Naive thymus-derived CD4-positive, alpha-beta T cell (primary cell): ENCODE data around the gene SLC6A9. TPM values are rescaled to one million over a fixed set of nuclear protein-coding genes. Genes with fewer than 3 reads are reported as not detected.

Experiments used
- ATAC-seq: fragments of 150-1000 bp; cut with Tn5 transposase; 2 replicates; pipeline ENCODE4 v1.10.0; 2021; ENCODE audit warnings: mild to moderate bottlenecking, moderate library complexity
- CTCF ChIA-PET: fragments of 350-600 bp; sonication (Branson Sonifier 250); formaldehyde crosslinking; loops from one replicate; lab custom pipeline; 2021; ENCODE audit warnings: antibody characterized with exemption; lab: Charles Lee
- POLR2A ChIA-PET: fragments of 350-600 bp; sonication (Branson Sonifier 250); formaldehyde crosslinking; loops from one replicate; lab custom pipeline; 2021; ENCODE audit warnings: antibody characterized with exemption, inconsistent platforms; lab: Charles Lee
- DNase-seq, 9 donors: peaks; one replicate each; pipeline versions ENCODE4 v3.0.0 to v3.0.0-alpha.2; 2020 to 2022; ENCODE audit warnings: mixed read lengths in 1 of 9
- H3K27ac ChIP-seq: one replicate; pipeline ENCODE4 v1.7.0; 2013; ENCODE audit warnings: mild to moderate bottlenecking, low read depth, low read length, moderate library complexity
- H3K27me3 ChIP-seq, 2 donors: one replicate each; pipeline ENCODE4 v1.7.0; 2013; ENCODE audit warnings: low read length in 2 of 2, mild to moderate bottlenecking in 2 of 2, moderate library complexity in 2 of 2; ENCODE audit not compliant: control insufficient read depth in 2 of 2, insufficient read depth in 2 of 2
- H3K36me3 ChIP-seq, 3 experiments: 1 replicate in 2 of 3; 2 replicates in 1 of 3; pipeline ENCODE4 v1.7.0; 2013; ENCODE audit warnings: low read length in 3 of 3, mild to moderate bottlenecking in 3 of 3, moderate library complexity in 1 of 3; ENCODE audit not compliant: insufficient read depth in 3 of 3, control insufficient read depth in 2 of 3
- H3K4me1 ChIP-seq, 2 donors: one replicate each; pipeline ENCODE4 v1.7.0; 2013; ENCODE audit warnings: low read length in 2 of 2, mild to moderate bottlenecking in 2 of 2, moderate library complexity in 1 of 2; ENCODE audit not compliant: control insufficient read depth in 2 of 2, insufficient read depth in 2 of 2
- H3K4me3 ChIP-seq: 2 replicates; pipeline ENCODE4 v1.7.0; 2013; ENCODE audit warnings: mild to moderate bottlenecking, low read length
- H3K9me3 ChIP-seq, 3 experiments: 1 replicate in 2 of 3; 2 replicates in 1 of 3; pipeline ENCODE4 v1.7.0; 2013; ENCODE audit warnings: low read length in 3 of 3; ENCODE audit not compliant: control insufficient read depth in 2 of 3
- H3K27ac Mint-ChIP-seq, 9 donors: one replicate each; pipeline ENCODE4 v1.8.0; 2020 to 2022; ENCODE audit warnings: mixed read lengths in 9 of 9, mild to moderate bottlenecking in 8 of 9, moderate library complexity in 5 of 9, inconsistent platforms in 2 of 9
- H3K27me3 Mint-ChIP-seq, 5 donors: one replicate each; pipeline ENCODE4 v1.8.0; 2021 to 2022; ENCODE audit warnings: mixed read lengths in 5 of 5, mild to moderate bottlenecking in 1 of 5
- H3K36me3 Mint-ChIP-seq, 5 donors: one replicate each; pipeline ENCODE4 v1.8.0; 2020 to 2022; ENCODE audit warnings: mixed read lengths in 5 of 5, mild to moderate bottlenecking in 3 of 5, inconsistent platforms in 1 of 5
- H3K4me1 Mint-ChIP-seq, 7 donors: one replicate each; pipeline ENCODE4 v1.8.0; 2020 to 2022; ENCODE audit warnings: mixed read lengths in 7 of 7, mild to moderate bottlenecking in 3 of 7, inconsistent platforms in 1 of 7
- H3K4me3 Mint-ChIP-seq, 10 donors: one replicate each; pipeline ENCODE4 v1.8.0; 2020 to 2022; ENCODE audit warnings: mild to moderate bottlenecking in 10 of 10, mixed read lengths in 10 of 10, moderate library complexity in 6 of 10, inconsistent platforms in 2 of 10
- H3K9me3 Mint-ChIP-seq, 11 donors: one replicate each; pipeline ENCODE4 v1.8.0; 2020 to 2022; ENCODE audit warnings: mixed read lengths in 11 of 11, mild to moderate bottlenecking in 4 of 11, inconsistent platforms in 1 of 11, moderate library complexity in 1 of 11
- intact Hi-C, 2 donors: fragments of 100-400 bp; cut with micrococcal nuclease; formaldehyde crosslinking; loops; one replicate each; pipeline ENCODE4 v1.15.1; 2023
- polyA plus RNA-seq, 2 donors: library from polyadenylated mRNA; unstranded; fragments of 300-500 nt; fragmentation: Illumina TruSeq; gene quantifications; one replicate each; pipeline ENCODE4 v1.2.3, GENCODE V29; 2021
- total RNA-seq, 6 experiments: library from RNA in 5 of 6; stranded (reverse) in 5 of 6; gene quantifications; 1 replicate in 5 of 6; 2 replicates in 1 of 6; pipeline ENCODE4 v1.2.3 and lab custom pipeline; 2021 to 2026

The SLC6A9 gene
- total and polyA plus RNA-seq, 7 experiments from 2014 or later: 0.26 to 5.0 (median 0.49) TPM; not detected in 2

DNA sequence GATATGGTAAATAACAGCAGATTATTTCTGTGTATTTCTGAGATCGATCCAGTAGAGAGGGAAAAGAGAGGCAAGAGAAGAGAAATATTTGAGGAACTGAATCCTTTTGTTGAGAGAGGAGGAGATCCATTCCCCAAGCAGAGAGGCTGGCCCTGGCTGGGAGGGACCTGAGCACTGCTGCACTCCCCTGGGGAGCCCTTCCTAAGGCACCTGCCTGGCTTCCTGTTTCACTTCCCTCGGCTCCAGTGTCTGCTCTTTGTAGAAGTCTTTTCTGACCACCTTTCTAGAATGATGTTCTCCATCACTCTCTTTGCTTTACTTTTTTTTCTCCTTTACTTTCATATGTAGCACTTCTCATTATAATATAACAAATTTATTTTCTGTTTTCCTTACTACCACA is 42.3 kb upstream of the SLC6A9 start:
- ChIA-PET POLR2A (no interaction called here), CTCF (no interaction called here)
- Histone ChIP-seq H3K4me1 (no peaks in the 10 kb centered on the region), H3K9me3 (no peaks in the 10 kb centered on the region), H3K27me3 (no peaks in the 10 kb centered on the region), H3K27ac (no peak overlapping the region), H3K36me3 (no peaks in the 10 kb centered on the region), H3K4me3 (no peak overlapping the region)
- Mint-ChIP-seq H3K4me3 (no peak overlapping the region), H3K9me3 (peaks cover 0 to 3% (median 0%) of the 10 kb centered on the region in 11 donors), H3K36me3 (no peaks in the 10 kb centered on the region), H3K27me3 (peaks cover 21 to 37% (median 34%) of the 10 kb centered on the region in 5 donors), H3K27ac (no peak overlapping the region), H3K4me1 (peaks cover 0 to 13% (median 0%) of the 10 kb centered on the region in 7 donors)
- intact Hi-C loops: no loop called here
- ATAC-seq: no peak
- no peak for DNase-seq

GRCh38 chr1:44072821-44073220 is 41.6 kb upstream of the SLC6A9 start:
- Histone ChIP-seq H3K4me1 (no peaks in the 10 kb centered on the region), H3K9me3 (no peaks in the 10 kb centered on the region), H3K27me3 (no peaks in the 10 kb centered on the region), H3K27ac (no peak overlapping the region), H3K36me3 (no peaks in the 10 kb centered on the region), H3K4me3 (no peak overlapping the region)
- H3K4me3 Mint-ChIP-seq: no peak overlapping the region
- DNase-seq (no peak), ATAC-seq (no peak)
- no peak overlapping the region for H3K27ac Mint-ChIP-seq
- H3K36me3 Mint-ChIP-seq: no peaks in the 10 kb centered on the region
- intact Hi-C loops: no loop called here
- peaks cover 0 to 3% (median 0%) of the 10 kb centered on the region in 11 donors for H3K9me3 Mint-ChIP-seq
- H3K4me1 Mint-ChIP-seq: peaks cover 0 to 13% (median 0%) of the 10 kb centered on the region in 7 donors
- CTCF ChIA-PET: no interaction called here
- POLR2A ChIA-PET: no interaction called here
- H3K27me3 Mint-ChIP-seq: peaks cover 21 to 37% (median 36%) of the 10 kb centered on the region in 5 donors

DNA sequence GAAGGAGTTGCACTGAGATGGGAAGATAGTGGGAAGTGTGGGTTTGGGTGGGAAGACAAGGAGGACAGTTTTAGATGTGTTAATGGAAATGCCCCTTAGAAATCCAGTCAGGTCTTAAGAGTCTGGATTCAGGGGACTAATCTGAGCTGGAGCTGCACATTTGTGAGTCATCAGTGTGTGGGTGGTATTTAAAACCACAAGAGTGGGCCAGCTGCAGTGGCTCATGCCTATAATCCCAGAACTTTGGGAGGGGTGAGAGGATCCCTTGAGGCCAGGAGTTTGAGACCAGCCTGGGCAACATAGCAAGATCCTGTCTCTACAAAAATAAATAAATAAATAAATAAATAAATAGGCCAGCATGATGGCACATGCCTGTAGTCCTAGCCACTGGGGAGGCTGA is 40.9 kb upstream of the SLC6A9 start:
- H3K27ac Mint-ChIP-seq: no peak overlapping the region
- DNase-seq (no peak), ATAC-seq (no peak)
- Histone ChIP-seq H3K36me3 (no peaks in the 10 kb centered on the region), H3K4me3 (no peak overlapping the region), H3K27ac (no peak overlapping the region), H3K9me3 (no peaks in the 10 kb centered on the region), H3K27me3 (no peaks in the 10 kb centered on the region), H3K4me1 (no peaks in the 10 kb centered on the region)
- H3K4me1 Mint-ChIP-seq: peaks cover 0 to 15% (median 0%) of the 10 kb centered on the region in 7 donors
- H3K27me3 Mint-ChIP-seq: peaks cover 25 to 41% (median 37%) of the 10 kb centered on the region in 5 donors
- CTCF ChIA-PET: no interaction called here
- intact Hi-C loops: no loop called here
- no peak overlapping the region for H3K4me3 Mint-ChIP-seq
- POLR2A ChIA-PET: no interaction called here
- peaks cover 0 to 3% (median 0%) of the 10 kb centered on the region in 11 donors for H3K9me3 Mint-ChIP-seq
- H3K36me3 Mint-ChIP-seq: no peaks in the 10 kb centered on the region

- ChIA-PET CTCF (no interaction called here), POLR2A (no interaction called here)
- no peak overlapping the region for H3K27ac Mint-ChIP-seq
Observed at GRCh38 chr1:44071461-44071860, 40.2 kb upstream of the SLC6A9 start.

DNA sequence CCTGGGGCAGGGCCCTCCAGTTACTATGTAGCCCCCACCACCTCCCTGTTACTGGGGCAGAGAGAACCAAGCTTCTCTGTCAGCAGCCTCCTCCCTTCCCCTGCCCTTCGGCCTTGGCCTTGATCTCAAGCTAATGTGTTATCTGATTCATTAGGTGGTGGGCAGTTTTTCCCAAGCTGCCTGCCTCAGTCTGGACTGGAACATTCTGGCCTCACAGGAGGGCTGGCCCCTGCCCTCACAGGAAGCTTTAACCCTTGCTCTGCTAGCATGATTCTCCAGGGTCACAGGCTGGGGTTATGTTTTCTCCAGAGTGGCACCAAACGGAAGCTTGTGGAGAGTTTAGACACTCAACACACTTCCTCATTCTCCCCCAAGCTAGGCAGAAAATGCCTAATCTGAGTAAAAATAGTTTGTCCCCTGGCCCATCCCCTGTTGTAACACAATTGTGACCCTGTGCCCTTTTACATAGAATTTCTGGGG is 37.2 kb upstream of the SLC6A9 start:
- ChIA-PET POLR2A (no interaction called here), CTCF (no interaction called here)
- intact Hi-C loops: no loop called here
- peak; percentile 49 for ATAC-seq
- no peaks in the 10 kb centered on the region for H3K9me3 ChIP-seq
- no peaks in the 10 kb centered on the region for H3K27me3 ChIP-seq
- no peaks in the 10 kb centered on the region for H3K4me1 ChIP-seq
- H3K27ac ChIP-seq: no peak overlapping the region
- peaks cover 25 to 46% (median 38%) of the 10 kb centered on the region in 5 donors for H3K27me3 Mint-ChIP-seq
- peaks cover 0 to 3% (median 0%) of the 10 kb centered on the region in 11 donors for H3K9me3 Mint-ChIP-seq
- H3K4me1 Mint-ChIP-seq: peaks cover 0 to 15% (median 0%) of the 10 kb centered on the region in 7 donors
- no peaks in the 10 kb centered on the region for H3K36me3 ChIP-seq
- no peak overlapping the region for H3K27ac Mint-ChIP-seq
- H3K36me3 Mint-ChIP-seq: no peaks in the 10 kb centered on the region
- no peak for DNase-seq
- no peak overlapping the region for H3K4me3 Mint-ChIP-seq
- H3K4me3 ChIP-seq: no peak overlapping the region

More at GRCh38 chr1:44071461-44071860, 40.2 kb upstream of the SLC6A9 start:
- Histone ChIP-seq H3K4me1 (no peaks in the 10 kb centered on the region), H3K4me3 (no peak overlapping the region), H3K36me3 (no peaks in the 10 kb centered on the region), H3K27ac (no peak overlapping the region), H3K27me3 (no peaks in the 10 kb centered on the region), H3K9me3 (no peaks in the 10 kb centered on the region)
- no peak for DNase-seq
- H3K4me3 Mint-ChIP-seq: no peak overlapping the region
- peaks cover 0 to 3% (median 0%) of the 10 kb centered on the region in 11 donors for H3K9me3 Mint-ChIP-seq
- H3K27me3 Mint-ChIP-seq: peaks cover 30 to 45% (median 38%) of the 10 kb centered on the region in 5 donors
- no peak for ATAC-seq
- peaks cover 0 to 15% (median 0%) of the 10 kb centered on the region in 7 donors for H3K4me1 Mint-ChIP-seq
- intact Hi-C loops: no loop called here
- no peaks in the 10 kb centered on the region for H3K36me3 Mint-ChIP-seq

GRCh38 chr1:44067266-44068250 is 36.3 kb upstream of the SLC6A9 start:
- ATAC-seq (no peak), DNase-seq (no peak)
- Mint-ChIP-seq H3K27ac (no peak overlapping the region), H3K4me3 (no peak overlapping the region), H3K27me3 (peaks cover 25 to 42% (median 38%) of the 10 kb centered on the region in 5 donors), H3K9me3 (peaks cover 0 to 3% (median 0%) of the 10 kb centered on the region in 11 donors), H3K4me1 (peaks cover 0 to 13% (median 0%) of the 10 kb centered on the region in 7 donors), H3K36me3 (no peaks in the 10 kb centered on the region)
- Histone ChIP-seq H3K36me3 (no peaks in the 10 kb centered on the region), H3K27me3 (no peaks in the 10 kb centered on the region), H3K9me3 (no peaks in the 10 kb centered on the region), H3K27ac (no peak overlapping the region), H3K4me3 (no peak overlapping the region), H3K4me1 (no peaks in the 10 kb centered on the region)
- ChIA-PET CTCF (no interaction called here), POLR2A (interaction anchor here (0.6 kb wide), 1 partner anchor 1682 kb away, joined by 3 read pairs; no protein-coding TSS in a partner anchor)
- intact Hi-C loops: no loop called here
